OCI-LY7 (cell line): ENCODE results near the gene SLC7A7. TPM values are rescaled to one million over a fixed set of nuclear protein-coding genes. Genes with fewer than 3 reads are reported as not detected.
A peak's percentile ranks its signal among the peaks of the same experiment; 100 is the strongest.
"Not testable (repeated sequence)": the region's sequence is repeated elsewhere in the genome, so short reads cannot be mapped to it uniquely, and the experiment has no call there.

Experiments used
- BruUV-seq: library from RNA; stranded (reverse); fragments of 400-500 nt; replicated peaks from 2 replicates; lab custom pipeline; 2021; lab: Mats Ljungman, UMichigan
- CTCF ChIA-PET: fragments of 300-600 bp; sonication (Branson Sonifier 250); formaldehyde crosslinking; loops from one replicate; lab custom pipeline; 2022; ENCODE audit warnings: antibody characterized with exemption; ENCODE audit not compliant: unreplicated experiment; lab: Charles Lee
- POLR2A ChIA-PET: fragments of 300-600 bp; sonication (Branson Sonifier 250); formaldehyde crosslinking; loops from one replicate; lab custom pipeline; 2022; ENCODE audit warnings: antibody characterized with exemption; lab: Charles Lee
- DNase-seq: peaks from one replicate; pipeline ENCODE4 v3.0.0-alpha.2; 2015; ENCODE audit warnings: low spot score
- H2AFZ ChIP-seq: fragments of 200-600 bp; sonication (generic), shearing (Covaris generic); 2 replicates; pipeline ENCODE4 v1.6.1; 2014; ENCODE audit warnings: mild to moderate bottlenecking, antibody characterized with exemption, low read length, moderate library complexity
- H3K27ac ChIP-seq: fragments of 200-600 bp; sonication (generic); 2 replicates; pipeline ENCODE4 v1.5.1; 2014; ENCODE audit warnings: mixed run types, low read depth, mild to moderate bottlenecking, moderate library complexity, low read length, inconsistent platforms; ENCODE audit not compliant: poor library complexity, severe bottlenecking
- H3K36me3 ChIP-seq: fragments of 200-600 bp; sonication (generic); 2 replicates; pipeline ENCODE4 v1.6.1; 2014; ENCODE audit warnings: mild to moderate bottlenecking, antibody characterized with exemption, low read length, moderate library complexity, mixed read lengths; ENCODE audit not compliant: insufficient read depth
- H3K4me1 ChIP-seq: fragments of 200-600 bp; sonication (generic); 2 replicates; pipeline ENCODE4 v1.5.1; 2014; ENCODE audit warnings: mild to moderate bottlenecking, low read length; ENCODE audit not compliant: insufficient read depth, poor library complexity, severe bottlenecking
- H3K4me2 ChIP-seq: fragments of 200-600 bp; sonication (generic); 2 replicates; pipeline ENCODE4 v1.6.1; 2014; ENCODE audit warnings: mild to moderate bottlenecking, low read length
- H3K4me3 ChIP-seq: fragments of 200-600 bp; sonication (generic); 2 replicates; pipeline ENCODE4 v1.5.1; 2014; ENCODE audit warnings: mild to moderate bottlenecking, low read depth, low read length; ENCODE audit not compliant: poor library complexity, severe bottlenecking
- H3K79me2 ChIP-seq: fragments of 200-600 bp; sonication (generic); 2 replicates; pipeline ENCODE4 v1.6.1; 2016; ENCODE audit warnings: low read depth, mild to moderate bottlenecking, low read length, moderate library complexity, mixed read lengths; ENCODE audit not compliant: insufficient read depth
- H3K9me2 ChIP-seq: fragments of 200-600 bp; sonication (generic); 2 replicates; pipeline ENCODE4 v1.6.1; 2016; ENCODE audit warnings: mild to moderate bottlenecking, low read length, mixed read lengths; ENCODE audit not compliant: insufficient read depth
- H3K9me3 ChIP-seq: fragments of 200-600 bp; sonication (generic); 2 replicates; pipeline ENCODE4 v1.6.1; 2014; ENCODE audit warnings: mild to moderate bottlenecking, mixed run types, low read length, mixed read lengths
- H4K20me1 ChIP-seq: fragments of 200-600 bp; sonication (generic); 2 replicates; pipeline ENCODE4 v1.6.1; 2014; ENCODE audit warnings: mild to moderate bottlenecking, antibody characterized with exemption, low read length, moderate library complexity, mixed read lengths; ENCODE audit not compliant: insufficient read depth
- CTCF ChIP-seq: fragments of 200-600 bp; sonication (generic); conservative IDR thresholded peaks from 2 replicates; pipeline ENCODE4 v1.5.1; 2014; ENCODE audit warnings: mild to moderate bottlenecking, antibody characterized with exemption, low read length, moderate library complexity, mixed read lengths
- EZH2phosphoT487 ChIP-seq: fragments of 200-600 bp; sonication (generic); IDR thresholded peaks from 2 replicates; pipeline ENCODE4 v1.6.1; 2018; ENCODE audit warnings: low read depth, borderline replicate concordance, mild to moderate bottlenecking, mixed run types, antibody characterized with exemption, low read length, moderate library complexity, mixed read lengths
- intact Hi-C: fragments of 100-400 bp; cut with micrococcal nuclease; formaldehyde crosslinking; loops from one replicate; pipeline ENCODE4 v1.10.0; 2022; ENCODE audit not compliant: unreplicated experiment
- total RNA-seq, 2 experiments: library from RNA; depleted of rRNA in 1 of 2; stranded (reverse); fragments of >200 nt in 1 of 2; shearing (Covaris generic) in 1 of 2; gene quantifications; 2 replicates each; pipeline ENCODE4 v1.2.3, GENCODE V29; 2014 to 2022

Gene SLC7A7
- total RNA-seq, 2 experiments from 2014 or later, result 30.6 to 59.2 TPM

GRCh38 chr14:22854963-22855724 is 39.9 kb upstream of the SLC7A7 start:
- no peak overlapping the region for H3K27ac ChIP-seq
- no peaks in the 10 kb centered on the region for H3K9me2 ChIP-seq
- ChIA-PET CTCF (interaction anchor here (0.7 to 1.0 kb wide), 3 partner anchors 10 to 285 kb away, joined by 3 to 4 read pairs (median 3); partner anchors contain the start of gene LRP10), POLR2A (interaction anchor here (0.6 to 6.0 kb wide), 12 partner anchors 9 to 81 kb away, joined by 3 to 42 read pairs (median 3); partner anchors contain the start of genes LRP10 and RBM23)
- BruUV-seq, result no TSS peak
- no peak overlapping the region for H3K4me3 ChIP-seq
- H4K20me1 ChIP-seq, result no peaks in the 10 kb centered on the region
- H3K4me1 ChIP-seq, result peaks cover 13% of the 10 kb centered on the region
- H3K79me2 ChIP-seq, result no peaks in the 10 kb centered on the region
- no peaks in the 10 kb centered on the region for H3K36me3 ChIP-seq
- no peak for DNase-seq
- no peak overlapping the region for H2AFZ ChIP-seq
- intact Hi-C loops, result loop anchor here (5.0 kb wide), 1 partner anchor 268 kb away; the partner anchor contains the start of gene DAD1
- no peaks in the 10 kb centered on the region for H3K9me3 ChIP-seq
- TF ChIP-seq CTCF (no peak), EZH2phosphoT487 (no peak)
- H3K4me2 ChIP-seq, result no peak overlapping the region

GRCh38 chr14:22854296-22854695 is 39.1 kb upstream of the SLC7A7 start:
- H2AFZ ChIP-seq, H3K4me2 ChIP-seq, H3K9me2 ChIP-seq, H3K27ac ChIP-seq, H3K79me2 ChIP-seq, H4K20me1 ChIP-seq, H3K4me3 ChIP-seq, BruUV-seq, DNase-seq, H3K9me3 ChIP-seq, H3K36me3 ChIP-seq: not testable (repeated sequence)
- CTCF ChIA-PET, result interaction anchor here (0.8 to 1.0 kb wide), 2 partner anchors 9 to 285 kb away, joined by 3 to 4 read pairs; no protein-coding TSS in a partner anchor
- POLR2A ChIA-PET, result interaction anchor here (0.6 to 6.0 kb wide), 3 partner anchors 24 to 64 kb away, joined by 3 to 42 read pairs (median 3); partner anchors contain the start of gene RBM23
- intact Hi-C loops, result loop anchor here (5.0 kb wide), 1 partner anchor 267 kb away; the partner anchor contains the start of gene DAD1
- H3K4me1 ChIP-seq, result peaks cover 13% of the 10 kb centered on the region

- peaks cover 14% of the 10 kb centered on the region for H3K4me1 ChIP-seq
- peak; percentile 90 for DNase-seq
- ChIA-PET CTCF (interaction anchor here (0.6 to 1.8 kb wide), 10 partner anchors 23 to 320 kb away, joined by 3 to 15 read pairs (median 4); partner anchors contain the start of gene MRPL52), POLR2A (interaction anchor here (0.6 to 6.0 kb wide), 7 partner anchors 19 to 288 kb away, joined by 3 to 42 read pairs (median 3); partner anchors contain the start of gene OXA1L)
- H2AFZ ChIP-seq, result peak overlapping the region; percentile 98
- H3K36me3 ChIP-seq, result no peaks in the 10 kb centered on the region
- peak overlapping the region; percentile 66 for H3K4me3 ChIP-seq
- TF ChIP-seq EZH2phosphoT487, result no peak
- peak; percentile 93 for TF ChIP-seq CTCF
- intact Hi-C loops, result loop anchor here (1.0 to 5.0 kb wide), 10 partner anchors 30 to 466 kb away; partner anchors contain the start of gene DAD1
- peak overlapping the region; percentile 48 for H3K27ac ChIP-seq
- H4K20me1 ChIP-seq, result no peaks in the 10 kb centered on the region
- H3K79me2 ChIP-seq, result no peaks in the 10 kb centered on the region
- no TSS peak for BruUV-seq
- H3K9me3 ChIP-seq, result no peaks in the 10 kb centered on the region
- H3K9me2 ChIP-seq, result no peaks in the 10 kb centered on the region
- peak overlapping the region; percentile 86 for H3K4me2 ChIP-seq
Measured at GRCh38 chr14:22852940-22853767, 37.9 kb upstream of the SLC7A7 start.
